ENCODE measurements around the gene OPTC. TPM values are rescaled to one million over a fixed set of nuclear protein-coding genes. Genes with fewer than 3 reads are reported as not detected.

OPTC gene
- total and polyA plus RNA-seq, 2 donors (not counting 1 experiment from before 2014, with no cell fraction given): not detected

- Mint-ChIP-seq H3K9me3 (ENCODE audit: insufficient read depth) (no peaks in the 10 kb centered on the region), H3K4me3 (no peak overlapping the region), H3K27me3 (peaks cover 4% of the 10 kb centered on the region), H3K4me1 (peaks cover 10% of the 10 kb centered on the region), H3K27ac (no peak overlapping the region)
- Histone ChIP-seq H3K36me3 (replicated peaks in 1 of 2; ENCODE audit: control extremely low read depth in 1 of 2, control insufficient read depth in 1 of 2, extremely low read depth in 1 of 2, insufficient read depth in 2 of 2, low read length in 1 of 2) (no peaks in the 10 kb centered on the region), H3K4me3 (ENCODE audit: control extremely low read depth in 1 of 5, extremely low read depth in 1 of 5, insufficient read depth in 1 of 5, low read depth in 2 of 5, low read length in 4 of 5) (no peak overlapping the region), H4K20me1 (ENCODE audit: control insufficient read depth, insufficient read depth, low read length, poor library complexity, severe bottlenecking) (no peaks in the 10 kb centered on the region), H3K27ac (ENCODE audit: low read length in 2 of 2) (no peak overlapping the region), H3K79me2 (ENCODE audit: control insufficient read depth, insufficient read depth, low read length) (no peaks in the 10 kb centered on the region), H3K27me3 (replicated peaks in 1 of 4; ENCODE audit: control extremely low read depth in 1 of 4, control insufficient read depth in 3 of 4, insufficient read depth in 4 of 4, low read length in 3 of 4) (peaks cover 0 to 5% (median 0%) of the 10 kb centered on the region in 4 experiments), H3K9ac (ENCODE audit: low read length) (no peak overlapping the region), H3K4me2 (replicated peaks; ENCODE audit: low read depth, low read length, poor library complexity, severe bottlenecking) (no peak overlapping the region), H3K4me1 (ENCODE audit: control insufficient read depth in 2 of 2, insufficient read depth in 2 of 2, low read length in 2 of 2) (peaks cover 0 to 9% of the 10 kb centered on the region in 2 donors), H3K9me3 (ENCODE audit: control extremely low read depth in 1 of 3, control insufficient read depth in 2 of 3, insufficient read depth in 1 of 3, low read length in 2 of 3) (no peaks in the 10 kb centered on the region), H2AFZ (ENCODE audit: insufficient read depth, low read depth, low read length, poor library complexity, severe bottlenecking) (no peak overlapping the region)
- ATAC-seq (ENCODE audit: low read depth) (no peak), DNase-seq (no peak)
- TF ChIP-seq EZH2 (IDR thresholded peaks at IDR 0.05; ENCODE audit: borderline replicate concordance, insufficient read depth, low read depth, low read length, poor library complexity, severe bottlenecking) (no peak), CTCF (IDR thresholded peaks at IDR 0.05) (no peak)
- CTCF ChIA-PET: interaction anchor here (1.2 to 1.8 kb wide), 2 partner anchors 8 to 188 kb away, joined by 3 to 6 read pairs; no protein-coding TSS in a partner anchor
- 73% methylated on average over 1 of the region's 1 CpG for WGBS (ENCODE audit: insufficient coverage)
- POLR2A ChIA-PET: no interaction called here
- intact Hi-C loops (cut with micrococcal nuclease): no loop called here
These were observed 18.5 kb downstream of the OPTC start for GRCh38 chr1:203512517-203512847.

GRCh38 chr1:203512848-203513584 is 19.1 kb downstream of the OPTC start:
- H3K9ac ChIP-seq (ENCODE audit: low read length): no peak overlapping the region
- 40% methylated on average over 8 of the region's 10 CpGs for WGBS (ENCODE audit: insufficient coverage)
- no peak for DNase-seq

More at GRCh38 chr1:203512848-203513584, 19.1 kb downstream of the OPTC start:
- Histone ChIP-seq H3K27me3 (replicated peaks in 1 of 4; ENCODE audit: control extremely low read depth in 1 of 4, control insufficient read depth in 3 of 4, insufficient read depth in 4 of 4, low read length in 3 of 4) (peaks cover 0 to 5% (median 0%) of the 10 kb centered on the region in 4 experiments), H3K4me2 (replicated peaks; ENCODE audit: low read depth, low read length, poor library complexity, severe bottlenecking) (no peak overlapping the region), H2AFZ (ENCODE audit: insufficient read depth, low read depth, low read length, poor library complexity, severe bottlenecking) (no peak overlapping the region), H3K4me1 (ENCODE audit: control insufficient read depth in 2 of 2, insufficient read depth in 2 of 2, low read length in 2 of 2) (peaks cover 0 to 9% of the 10 kb centered on the region in 2 donors), H3K9me3 (ENCODE audit: control extremely low read depth in 1 of 3, control insufficient read depth in 2 of 3, insufficient read depth in 1 of 3, low read length in 2 of 3) (no peaks in the 10 kb centered on the region), H3K27ac (ENCODE audit: low read length in 2 of 2) (no peak overlapping the region), H3K4me3 (ENCODE audit: control extremely low read depth in 1 of 5, extremely low read depth in 1 of 5, insufficient read depth in 1 of 5, low read depth in 2 of 5, low read length in 4 of 5) (no peak overlapping the region), H3K36me3 (replicated peaks in 1 of 2; ENCODE audit: control extremely low read depth in 1 of 2, control insufficient read depth in 1 of 2, extremely low read depth in 1 of 2, insufficient read depth in 2 of 2, low read length in 1 of 2) (no peaks in the 10 kb centered on the region), H4K20me1 (ENCODE audit: control insufficient read depth, insufficient read depth, low read length, poor library complexity, severe bottlenecking) (no peaks in the 10 kb centered on the region), H3K79me2 (ENCODE audit: control insufficient read depth, insufficient read depth, low read length) (no peaks in the 10 kb centered on the region)
- Mint-ChIP-seq H3K27me3 (peaks cover 4% of the 10 kb centered on the region), H3K4me1 (peaks cover 10% of the 10 kb centered on the region), H3K4me3 (no peak overlapping the region), H3K27ac (no peak overlapping the region), H3K9me3 (ENCODE audit: insufficient read depth) (no peaks in the 10 kb centered on the region)
- CTCF ChIA-PET: interaction anchor here (1.2 to 1.8 kb wide), 2 partner anchors 8 to 188 kb away, joined by 3 to 6 read pairs; no protein-coding TSS in a partner anchor
- intact Hi-C loops (cut with micrococcal nuclease): no loop called here
- ATAC-seq (ENCODE audit: low read depth): peak; percentile 24
- TF ChIP-seq EZH2 (IDR thresholded peaks at IDR 0.05; ENCODE audit: borderline replicate concordance, insufficient read depth, low read depth, low read length, poor library complexity, severe bottlenecking) (no peak), CTCF (IDR thresholded peaks at IDR 0.05) (no peak)
- POLR2A ChIA-PET: no interaction called here

All from B cell (primary cell).